ENCODE results near the gene MLC1. TPM values are rescaled to one million over a fixed set of nuclear protein-coding genes. Genes with fewer than 3 reads are reported as not detected.
"Not testable (repeated sequence)": the region's sequence is repeated elsewhere in the genome, so short reads cannot be mapped to it uniquely, and the experiment has no call there.

MLC1 gene
- total RNA-seq, 2 experiments from 2014 or later, result 1.9 to 2.9 TPM

GRCh38 chr22:50089682-50090411, 4.6 kb upstream of the MLC1 start, which contains the start of gene MOV10L1:
Gene MOV10L1, plus strand, starts transcription at chr22:50090006. Its CDS starts 83 bp downstream, at chr22:50090089.
- peaks cover 15% of the 10 kb centered on the region for H3K36me3 Mint-ChIP-seq
- ATAC-seq, result no peak

GRCh38 chr22:50089231-50089630, 4.0 kb upstream of the MLC1 start:
- H3K27ac Mint-ChIP-seq, result no peak overlapping the region
- peaks cover 15% of the 10 kb centered on the region for H3K9me3 Mint-ChIP-seq (ENCODE audit: low read depth)
- H3K4me1 Mint-ChIP-seq, result peaks cover 3% of the 10 kb centered on the region
- no peak for DNase-seq
- no peak overlapping the region for H3K4me3 Mint-ChIP-seq
- CTCF ChIA-PET, result no interaction called here
- peaks cover 6% of the 10 kb centered on the region for H3K27me3 Mint-ChIP-seq
- ATAC-seq, result no peak
- peaks cover 15% of the 10 kb centered on the region for H3K36me3 Mint-ChIP-seq

More at GRCh38 chr22:50089682-50090411, 4.6 kb upstream of the MLC1 start, which contains the start of gene MOV10L1:
- Mint-ChIP-seq H3K27me3 (peaks cover 6% of the 10 kb centered on the region), H3K27ac (no peak within 1 kb of the TSS), H3K4me3 (no peak within 1 kb of the TSS), H3K4me1 (peaks cover 3% of the 10 kb centered on the region), H3K9me3 (ENCODE audit: low read depth) (peaks cover 15% of the 10 kb centered on the region)
- no peak for DNase-seq
- CTCF ChIA-PET, result no interaction called here

GRCh38 chr22:50088096-50088495, 2.9 kb upstream of the MLC1 start:
- Mint-ChIP-seq H3K4me3 (no peak overlapping the region), H3K36me3 (peaks cover 15% of the 10 kb centered on the region), H3K9me3 (ENCODE audit: low read depth) (peaks cover 15% of the 10 kb centered on the region), H3K27me3 (no peaks in the 10 kb centered on the region), H3K27ac (no peak overlapping the region), H3K4me1 (peaks cover 3% of the 10 kb centered on the region)
- CTCF ChIA-PET, result no interaction called here
- no peak for DNase-seq
- ATAC-seq, result no peak

- H3K4me3 Mint-ChIP-seq, result no peak overlapping the region
- ATAC-seq (no peak), DNase-seq (no peak)
- H3K27ac Mint-ChIP-seq, result no peak overlapping the region
- H3K36me3 Mint-ChIP-seq, result peaks cover 15% of the 10 kb centered on the region
- CTCF ChIA-PET, result no interaction called here
- peaks cover 15% of the 10 kb centered on the region for H3K9me3 Mint-ChIP-seq (ENCODE audit: low read depth)
- H3K4me1 Mint-ChIP-seq, result peaks cover 3% of the 10 kb centered on the region
- no peaks in the 10 kb centered on the region for H3K27me3 Mint-ChIP-seq
These were observed 2.4 kb upstream of the MLC1 start for GRCh38 chr22:50087646-50088045.

- peaks cover 15% of the 10 kb centered on the region for H3K36me3 Mint-ChIP-seq
- not testable (repeated sequence) for ATAC-seq, H3K27ac Mint-ChIP-seq, H3K4me1 Mint-ChIP-seq, DNase-seq, H3K4me3 Mint-ChIP-seq, H3K27me3 Mint-ChIP-seq
- H3K9me3 Mint-ChIP-seq (ENCODE audit: low read depth), result peaks cover 15% of the 10 kb centered on the region
- CTCF ChIA-PET, result interaction anchor here (2.1 kb wide), 1 partner anchor 18 kb away, joined by 9 read pairs; no protein-coding TSS in a partner anchor
These were observed 1.7 kb upstream of the MLC1 start for GRCh38 chr22:50086975-50087374.

GRCh38 chr22:50086526-50086925, 1.3 kb upstream of the MLC1 start:
- no peak overlapping the region for H3K4me3 Mint-ChIP-seq
- H3K27me3 Mint-ChIP-seq, result no peaks in the 10 kb centered on the region
- peaks cover 3% of the 10 kb centered on the region for H3K4me1 Mint-ChIP-seq
- H3K27ac Mint-ChIP-seq, result no peak overlapping the region
- DNase-seq (no peak), ATAC-seq (no peak)
- CTCF ChIA-PET, result interaction anchor here (0.8 to 3.2 kb wide), 3 partner anchors 17 to 156 kb away, joined by 3 to 9 read pairs (median 9); no protein-coding TSS in a partner anchor
- H3K36me3 Mint-ChIP-seq, result peaks cover 15% of the 10 kb centered on the region
- peaks cover 15% of the 10 kb centered on the region for H3K9me3 Mint-ChIP-seq (ENCODE audit: low read depth)

GRCh38 chr22:50084614-50085021, 608 bp downstream of the MLC1 start:
- DNase-seq (no peak), ATAC-seq (no peak)
- no peak overlapping the region for H3K27ac Mint-ChIP-seq
- peaks cover 15% of the 10 kb centered on the region for H3K9me3 Mint-ChIP-seq (ENCODE audit: low read depth)
- H3K4me3 Mint-ChIP-seq, result no peak overlapping the region
- H3K4me1 Mint-ChIP-seq, result peaks cover 3% of the 10 kb centered on the region
- peaks cover 15% of the 10 kb centered on the region for H3K36me3 Mint-ChIP-seq
- CTCF ChIA-PET, result interaction anchor here (0.5 to 3.2 kb wide), 5 partner anchors 21 to 154 kb away, joined by 3 to 9 read pairs (median 8); no protein-coding TSS in a partner anchor
- no peaks in the 10 kb centered on the region for H3K27me3 Mint-ChIP-seq

- no peak overlapping the region for H3K4me3 Mint-ChIP-seq
- no peak for ATAC-seq
- DNase-seq, result no peak
These were observed 1.1 kb downstream of the MLC1 start for GRCh38 chr22:50084080-50084477.

GRCh38 chr22:50083462-50084079, 1.7 kb downstream of the MLC1 start:
- CTCF ChIA-PET, result interaction anchor here (2.3 to 3.2 kb wide), 2 partner anchors 53 to 153 kb away, joined by 8 to 9 read pairs; no protein-coding TSS in a partner anchor
- ATAC-seq (no peak), DNase-seq (no peak)
- Mint-ChIP-seq H3K36me3 (peaks cover 11% of the 10 kb centered on the region), H3K4me3 (no peak overlapping the region), H3K27me3 (no peaks in the 10 kb centered on the region), H3K4me1 (peaks cover 3% of the 10 kb centered on the region), H3K27ac (no peak overlapping the region), H3K9me3 (ENCODE audit: low read depth) (peaks cover 11% of the 10 kb centered on the region)

More at GRCh38 chr22:50084080-50084477, 1.1 kb downstream of the MLC1 start:
- H3K9me3 Mint-ChIP-seq (ENCODE audit: low read depth), result peaks cover 11% of the 10 kb centered on the region
- peaks cover 3% of the 10 kb centered on the region for H3K4me1 Mint-ChIP-seq
- CTCF ChIA-PET, result interaction anchor here (2.3 to 3.2 kb wide), 2 partner anchors 54 to 153 kb away, joined by 8 to 9 read pairs; no protein-coding TSS in a partner anchor
- no peaks in the 10 kb centered on the region for H3K27me3 Mint-ChIP-seq
- no peak overlapping the region for H3K27ac Mint-ChIP-seq
- peaks cover 12% of the 10 kb centered on the region for H3K36me3 Mint-ChIP-seq

GRCh38 chr22:50082961-50083461, 2.2 kb downstream of the MLC1 start:
- H3K9me3 Mint-ChIP-seq (ENCODE audit: low read depth), result peaks cover 11% of the 10 kb centered on the region
- no peak overlapping the region for H3K27ac Mint-ChIP-seq
- DNase-seq (no peak), ATAC-seq (no peak)
- H3K36me3 Mint-ChIP-seq, result peaks cover 11% of the 10 kb centered on the region
- peaks cover 3% of the 10 kb centered on the region for H3K4me1 Mint-ChIP-seq
- no peaks in the 10 kb centered on the region for H3K27me3 Mint-ChIP-seq
- H3K4me3 Mint-ChIP-seq, result no peak overlapping the region
- CTCF ChIA-PET, result no interaction called here

GRCh38 chr22:50082197-50082715, 3.0 kb downstream of the MLC1 start:
- ATAC-seq (no peak), DNase-seq (no peak)
- peaks cover 8% of the 10 kb centered on the region for H3K36me3 Mint-ChIP-seq
- CTCF ChIA-PET, result no interaction called here
- H3K27me3 Mint-ChIP-seq, result no peaks in the 10 kb centered on the region
- H3K4me3 Mint-ChIP-seq, result no peak overlapping the region
- no peak overlapping the region for H3K27ac Mint-ChIP-seq
- H3K9me3 Mint-ChIP-seq (ENCODE audit: low read depth), result peaks cover 8% of the 10 kb centered on the region
- H3K4me1 Mint-ChIP-seq, result peaks cover 3% of the 10 kb centered on the region

- H3K9me3 Mint-ChIP-seq (ENCODE audit: low read depth), result peaks cover 2% of the 10 kb centered on the region
- peaks cover 2% of the 10 kb centered on the region for H3K36me3 Mint-ChIP-seq
- ATAC-seq (no peak), DNase-seq (no peak)
- CTCF ChIA-PET, result no interaction called here
- H3K27ac Mint-ChIP-seq, result no peak overlapping the region
- H3K4me3 Mint-ChIP-seq, result no peak overlapping the region
- H3K4me1 Mint-ChIP-seq, result peaks cover 2% of the 10 kb centered on the region
- no peaks in the 10 kb centered on the region for H3K27me3 Mint-ChIP-seq
These were observed 3.6 kb downstream of the MLC1 start for GRCh38 chr22:50081426-50082196.

GRCh38 chr22:50080077-50080465, 5.2 kb downstream of the MLC1 start:
- DNase-seq (no peak), ATAC-seq (no peak)
- H3K4me1 Mint-ChIP-seq, result no peaks in the 10 kb centered on the region
- CTCF ChIA-PET, result no interaction called here
- no peaks in the 10 kb centered on the region for H3K27me3 Mint-ChIP-seq
- H3K27ac Mint-ChIP-seq, result no peak overlapping the region
- H3K4me3 Mint-ChIP-seq, result no peak overlapping the region
- no peaks in the 10 kb centered on the region for H3K36me3 Mint-ChIP-seq
- H3K9me3 Mint-ChIP-seq (ENCODE audit: low read depth), result no peaks in the 10 kb centered on the region
